Endometrial microvascular endothelial cells (primary cell): ENCODE measurements around the gene TRIM62. TPM values are rescaled to one million over a fixed set of nuclear protein-coding genes. Genes with fewer than 3 reads are reported as not detected.
"Not testable (repeated sequence)": the region's sequence is repeated elsewhere in the genome, so short reads cannot be mapped to it uniquely, and the experiment has no call there.

Experiments used
- in situ Hi-C: cut with HindIII; loops from 2 replicates; pipeline ENCODE4 v1.10.0; 2017; ENCODE audit warnings: low sequenced_read_pairs, low pct_unique_long_range_greater_than_20kb; ENCODE audit errors: inconsistent ontology term
- total RNA-seq: library from RNA; depleted of rRNA; stranded (reverse); fragments of >200 nt; gene quantifications from one replicate; pipeline ENCODE4 v1.2.3, GENCODE V29; 2015; ENCODE audit errors: inconsistent ontology term

TRIM62 gene
- total RNA-seq, 1 donor from 2014 or later = 1.4 TPM

GRCh38 chr1:33143176-33143575, 38.7 kb downstream of the TRIM62 start:
- in situ Hi-C loops = no loop called here

GRCh38 chr1:33142483-33143064, 39.3 kb downstream of the TRIM62 start:
- in situ Hi-C loops = no loop called here

- in situ Hi-C loops = no loop called here
Observed at GRCh38 chr1:33141781-33142180, 40.1 kb downstream of the TRIM62 start.

- in situ Hi-C loops = no loop called here
Observed at GRCh38 chr1:33141216-33141615, 40.6 kb downstream of the TRIM62 start.

GRCh38 chr1:33140153-33141149, 41.4 kb downstream of the TRIM62 start:
- in situ Hi-C loops = no loop called here

- in situ Hi-C loops = no loop called here
Observed at GRCh38 chr1:33137800-33138199, 44.0 kb downstream of the TRIM62 start.

GRCh38 chr1:33136041-33136440, 45.8 kb downstream of the TRIM62 start:
- in situ Hi-C loops = not testable (repeated sequence)

GRCh38 chr1:33133478-33134105, 48.3 kb downstream of the TRIM62 start:
- in situ Hi-C loops = no loop called here

GRCh38 chr1:33132549-33132948, 49.3 kb downstream of the TRIM62 start:
- in situ Hi-C loops = no loop called here

- in situ Hi-C loops = no loop called here
Observed at GRCh38 chr1:33131191-33131590, 50.7 kb downstream of the TRIM62 start.

GRCh38 chr1:33130297-33130696, 51.5 kb downstream of the TRIM62 start:
- in situ Hi-C loops = no loop called here

- in situ Hi-C loops = no loop called here
Observed at GRCh38 chr1:33128781-33129180, 53.1 kb downstream of the TRIM62 start.

GRCh38 chr1:33127001-33127823, 54.6 kb downstream of the TRIM62 start:
- in situ Hi-C loops = no loop called here

GRCh38 chr1:33126411-33127000, 55.3 kb downstream of the TRIM62 start:
- in situ Hi-C loops = no loop called here

- in situ Hi-C loops = not testable (repeated sequence)
Observed at GRCh38 chr1:33124647-33125046, 57.2 kb downstream of the TRIM62 start.

- in situ Hi-C loops = no loop called here
Observed at GRCh38 chr1:33123266-33123665, 58.6 kb downstream of the TRIM62 start.

- in situ Hi-C loops = no loop called here
Observed at GRCh38 chr1:33122483-33123178, 59.2 kb downstream of the TRIM62 start.

GRCh38 chr1:33121728-33122127, 60.1 kb downstream of the TRIM62 start:
- in situ Hi-C loops = no loop called here
